ENCODE measurements around the gene PDS5B. TPM values are rescaled to one million over a fixed set of nuclear protein-coding genes. Genes with fewer than 3 reads are reported as not detected.

The PDS5B gene
- total and polyA plus RNA-seq, 4 donors = 3.6 to 24.3 (median 12.9) TPM

- Histone ChIP-seq H3K9ac (ENCODE audit: low read depth in 1 of 2, low read length in 2 of 2) (no peak overlapping the region), H3K4me3 (ENCODE audit: low read depth in 1 of 3, low read length in 3 of 3) (no peak overlapping the region), H3K36me3 (ENCODE audit: control insufficient read depth in 4 of 4, insufficient read depth in 3 of 4, low read depth in 1 of 4, low read length in 3 of 4) (no peaks in the 10 kb centered on the region), H3K4me1 (ENCODE audit: control insufficient read depth in 4 of 4, insufficient read depth in 4 of 4, low read length in 3 of 4) (peaks cover 3 to 8% (median 5%) of the 10 kb centered on the region in 4 donors), H3K27ac (ENCODE audit: low read depth in 1 of 2, low read length in 2 of 2) (no peak overlapping the region), H3K9me3 (ENCODE audit: control insufficient read depth in 4 of 4, low read length in 3 of 4) (peaks cover 0 to 9% (median 3%) of the 10 kb centered on the region in 4 donors), H3K27me3 (ENCODE audit: control insufficient read depth in 4 of 4, insufficient read depth in 4 of 4, low read length in 3 of 4) (no peaks in the 10 kb centered on the region)
- TF ChIP-seq RXRA (IDR thresholded peaks at IDR 0.05) (no peak), EGR1 (IDR thresholded peaks at IDR 0.05; ENCODE audit: low read depth in 2 of 2) (no peak), HNF4G (IDR thresholded peaks at IDR 0.05) (no peak), NR2F2 (IDR thresholded peaks at IDR 0.05) (no peak), FOXA1 (IDR thresholded peaks at IDR 0.05) (no peak), TAF1 (conservative IDR thresholded peaks at IDR 0.05) (no peak), HNF4A (conservative IDR thresholded peaks at IDR 0.05) (no peak), GABPA (IDR thresholded peaks at IDR 0.05 in 1 of 2, conservative IDR thresholded peaks at IDR 0.05 in 1 of 2) (no peak), JUND (IDR thresholded peaks at IDR 0.05) (no peak), YY1 (IDR thresholded peaks at IDR 0.05) (no peak)
- 97% methylated on average over 3 of the region's 3 CpGs for WGBS
- no peak for DNase-seq (ENCODE audit: low spot score)
These were observed 36.6 kb downstream of the PDS5B start for GRCh38 chr13:32622827-32623226.

GRCh38 chr13:32624441-32624840 is 38.2 kb downstream of the PDS5B start:
- Histone ChIP-seq H3K27ac (ENCODE audit: low read depth in 1 of 2, low read length in 2 of 2) (no peak overlapping the region), H3K9me3 (ENCODE audit: control insufficient read depth in 4 of 4, low read length in 3 of 4) (peaks cover 0 to 9% (median 3%) of the 10 kb centered on the region in 4 donors), H3K27me3 (ENCODE audit: control insufficient read depth in 4 of 4, insufficient read depth in 4 of 4, low read length in 3 of 4) (no peaks in the 10 kb centered on the region), H3K4me1 (ENCODE audit: control insufficient read depth in 4 of 4, insufficient read depth in 4 of 4, low read length in 3 of 4) (peaks cover 5 to 13% (median 10%) of the 10 kb centered on the region in 4 donors), H3K4me3 (ENCODE audit: low read depth in 1 of 3, low read length in 3 of 3) (no peak overlapping the region), H3K9ac (ENCODE audit: low read depth in 1 of 2, low read length in 2 of 2) (no peak overlapping the region), H3K36me3 (ENCODE audit: control insufficient read depth in 4 of 4, insufficient read depth in 3 of 4, low read depth in 1 of 4, low read length in 3 of 4) (no peaks in the 10 kb centered on the region)
- WGBS = 96% methylated on average over 1 of the region's 1 CpG
- no peak for DNase-seq (ENCODE audit: low spot score)
- TF ChIP-seq JUND (IDR thresholded peaks at IDR 0.05) (no peak), RAD21 (IDR thresholded peaks at IDR 0.05) (no peak), FOXA1 (IDR thresholded peaks at IDR 0.05) (no peak), MAX (IDR thresholded peaks at IDR 0.05) (no peak), SP1 (IDR thresholded peaks at IDR 0.05) (no peak), EGR1 (IDR thresholded peaks at IDR 0.05; ENCODE audit: low read depth in 2 of 2) (no peak), FOXA2 (IDR thresholded peaks at IDR 0.05) (no peak), RXRA (IDR thresholded peaks at IDR 0.05) (no peak), TAF1 (conservative IDR thresholded peaks at IDR 0.05) (no peak), HNF4A (conservative IDR thresholded peaks at IDR 0.05) (no peak), YY1 (IDR thresholded peaks at IDR 0.05) (no peak), HNF4G (IDR thresholded peaks at IDR 0.05) (no peak), GABPA (IDR thresholded peaks at IDR 0.05 in 1 of 2, conservative IDR thresholded peaks at IDR 0.05 in 1 of 2) (no peak), NR2F2 (IDR thresholded peaks at IDR 0.05) (no peak)
- TF ChIP-seq, protein P1, sequence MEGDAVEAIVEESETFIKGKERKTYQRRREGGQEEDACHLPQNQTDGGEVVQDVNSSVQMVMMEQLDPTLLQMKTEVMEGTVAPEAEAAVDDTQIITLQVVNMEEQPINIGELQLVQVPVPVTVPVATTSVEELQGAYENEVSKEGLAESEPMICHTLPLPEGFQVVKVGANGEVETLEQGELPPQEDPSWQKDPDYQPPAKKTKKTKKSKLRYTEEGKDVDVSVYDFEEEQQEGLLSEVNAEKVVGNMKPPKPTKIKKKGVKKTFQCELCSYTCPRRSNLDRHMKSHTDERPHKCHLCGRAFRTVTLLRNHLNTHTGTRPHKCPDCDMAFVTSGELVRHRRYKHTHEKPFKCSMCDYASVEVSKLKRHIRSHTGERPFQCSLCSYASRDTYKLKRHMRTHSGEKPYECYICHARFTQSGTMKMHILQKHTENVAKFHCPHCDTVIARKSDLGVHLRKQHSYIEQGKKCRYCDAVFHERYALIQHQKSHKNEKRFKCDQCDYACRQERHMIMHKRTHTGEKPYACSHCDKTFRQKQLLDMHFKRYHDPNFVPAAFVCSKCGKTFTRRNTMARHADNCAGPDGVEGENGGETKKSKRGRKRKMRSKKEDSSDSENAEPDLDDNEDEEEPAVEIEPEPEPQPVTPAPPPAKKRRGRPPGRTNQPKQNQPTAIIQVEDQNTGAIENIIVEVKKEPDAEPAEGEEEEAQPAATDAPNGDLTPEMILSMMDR (IDR thresholded peaks at IDR 0.05; ENCODE audit: low read depth, low read length, missing input control) = no peak
- TF ChIP-seq, protein P2, sequence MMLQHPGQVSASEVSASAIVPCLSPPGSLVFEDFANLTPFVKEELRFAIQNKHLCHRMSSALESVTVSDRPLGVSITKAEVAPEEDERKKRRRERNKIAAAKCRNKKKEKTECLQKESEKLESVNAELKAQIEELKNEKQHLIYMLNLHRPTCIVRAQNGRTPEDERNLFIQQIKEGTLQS (IDR thresholded peaks at IDR 0.05) = no peak
- TF ChIP-seq, protein P3, sequence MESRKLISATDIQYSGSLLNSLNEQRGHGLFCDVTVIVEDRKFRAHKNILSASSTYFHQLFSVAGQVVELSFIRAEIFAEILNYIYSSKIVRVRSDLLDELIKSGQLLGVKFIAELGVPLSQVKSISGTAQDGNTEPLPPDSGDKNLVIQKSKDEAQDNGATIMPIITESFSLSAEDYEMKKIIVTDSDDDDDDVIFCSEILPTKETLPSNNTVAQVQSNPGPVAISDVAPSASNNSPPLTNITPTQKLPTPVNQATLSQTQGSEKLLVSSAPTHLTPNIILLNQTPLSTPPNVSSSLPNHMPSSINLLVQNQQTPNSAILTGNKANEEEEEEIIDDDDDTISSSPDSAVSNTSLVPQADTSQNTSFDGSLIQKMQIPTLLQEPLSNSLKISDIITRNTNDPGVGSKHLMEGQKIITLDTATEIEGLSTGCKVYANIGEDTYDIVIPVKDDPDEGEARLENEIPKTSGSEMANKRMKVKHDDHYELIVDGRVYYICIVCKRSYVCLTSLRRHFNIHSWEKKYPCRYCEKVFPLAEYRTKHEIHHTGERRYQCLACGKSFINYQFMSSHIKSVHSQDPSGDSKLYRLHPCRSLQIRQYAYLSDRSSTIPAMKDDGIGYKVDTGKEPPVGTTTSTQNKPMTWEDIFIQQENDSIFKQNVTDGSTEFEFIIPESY (IDR thresholded peaks at IDR 0.05) = no peak
- TF ChIP-seq, protein P4, sequence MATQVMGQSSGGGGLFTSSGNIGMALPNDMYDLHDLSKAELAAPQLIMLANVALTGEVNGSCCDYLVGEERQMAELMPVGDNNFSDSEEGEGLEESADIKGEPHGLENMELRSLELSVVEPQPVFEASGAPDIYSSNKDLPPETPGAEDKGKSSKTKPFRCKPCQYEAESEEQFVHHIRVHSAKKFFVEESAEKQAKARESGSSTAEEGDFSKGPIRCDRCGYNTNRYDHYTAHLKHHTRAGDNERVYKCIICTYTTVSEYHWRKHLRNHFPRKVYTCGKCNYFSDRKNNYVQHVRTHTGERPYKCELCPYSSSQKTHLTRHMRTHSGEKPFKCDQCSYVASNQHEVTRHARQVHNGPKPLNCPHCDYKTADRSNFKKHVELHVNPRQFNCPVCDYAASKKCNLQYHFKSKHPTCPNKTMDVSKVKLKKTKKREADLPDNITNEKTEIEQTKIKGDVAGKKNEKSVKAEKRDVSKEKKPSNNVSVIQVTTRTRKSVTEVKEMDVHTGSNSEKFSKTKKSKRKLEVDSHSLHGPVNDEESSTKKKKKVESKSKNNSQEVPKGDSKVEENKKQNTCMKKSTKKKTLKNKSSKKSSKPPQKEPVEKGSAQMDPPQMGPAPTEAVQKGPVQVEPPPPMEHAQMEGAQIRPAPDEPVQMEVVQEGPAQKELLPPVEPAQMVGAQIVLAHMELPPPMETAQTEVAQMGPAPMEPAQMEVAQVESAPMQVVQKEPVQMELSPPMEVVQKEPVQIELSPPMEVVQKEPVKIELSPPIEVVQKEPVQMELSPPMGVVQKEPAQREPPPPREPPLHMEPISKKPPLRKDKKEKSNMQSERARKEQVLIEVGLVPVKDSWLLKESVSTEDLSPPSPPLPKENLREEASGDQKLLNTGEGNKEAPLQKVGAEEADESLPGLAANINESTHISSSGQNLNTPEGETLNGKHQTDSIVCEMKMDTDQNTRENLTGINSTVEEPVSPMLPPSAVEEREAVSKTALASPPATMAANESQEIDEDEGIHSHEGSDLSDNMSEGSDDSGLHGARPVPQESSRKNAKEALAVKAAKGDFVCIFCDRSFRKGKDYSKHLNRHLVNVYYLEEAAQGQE (IDR thresholded peaks at IDR 0.05) = no peak

Data from liver (tissue), 9 donors.